Pancreas (tissue), 10 donors: Measurements from ENCODE around the gene GLIS2. TPM values are rescaled to one million over a fixed set of nuclear protein-coding genes. Genes with fewer than 3 reads are reported as not detected.
A peak's percentile ranks its signal among the peaks of the same experiment; 100 is the strongest.

Source experiments
- ATAC-seq, 4 donors: fragments of 200-7000 bp; cut with Tn5 transposase; one replicate each; pipeline versions ENCODE4 v1.8.0 to v1.9.1; 2020; ENCODE audit warnings: mild to moderate bottlenecking in 4 of 4, moderate library complexity in 4 of 4
- DNase-seq, 6 donors: peaks; one replicate each; pipeline ENCODE4 v3.0.0-alpha.2; 2020
- FAIRE-seq: peaks from 2 replicates; lab custom pipeline; 2012; peaks lifted over from hg19 to GRCh38; lab: Jason Lieb, UNC
- H3K27ac ChIP-seq, 4 donors: fragments of 200-600 bp; sonication (generic); 1 replicate in 3 of 4; 2 replicates in 1 of 4; pipeline versions ENCODE4 v1.5.0 to v1.8.0; 2020
- H3K27me3 ChIP-seq, 4 donors: fragments of 200-600 bp; one replicate each; pipeline ENCODE4 v1.8.0; 2021
- H3K36me3 ChIP-seq, 3 donors: fragments of 200-600 bp; sonication (generic) in 1 of 3; one replicate each; pipeline versions ENCODE4 v1.5.0 to v1.8.0; 2020 to 2021
- H3K4me1 ChIP-seq, 3 donors: fragments of 200-600 bp; one replicate each; pipeline ENCODE4 v1.8.0; 2021
- H3K4me3 ChIP-seq, 4 donors: fragments of 200-600 bp; sonication (generic) in 2 of 4; one replicate each; pipeline versions ENCODE4 v1.5.0 to v1.8.0; 2020 to 2021
- H3K9me3 ChIP-seq, 4 donors: fragments of 200-600 bp; one replicate each; pipeline ENCODE4 v1.8.0; 2021
- CTCF ChIP-seq, 4 donors: fragments of 200-600 bp; sonication (generic) in 3 of 4; IDR thresholded peaks; one replicate each; pipeline versions ENCODE4 v1.5.0 to v1.8.0; 2021; ENCODE audit warnings: antibody characterized with exemption in 4 of 4
- WGBS, 2 donors: extraction: QIAGEN DNeasy Blood & Tissue Kit; methylation state at CpG; one replicate each; pipeline ENCODE4 v1.1.7; 2013; 5-methylcytosine and 5-hydroxymethylcytosine counted together
- intact Hi-C, 3 donors: fragments of 100-400 bp; cut with DNase I; formaldehyde crosslinking; loops; one replicate each; pipeline versions ENCODE4 v1.11.1 to v1.14.2; 2022
- polyA plus RNA-seq, 2 donors: library from polyadenylated mRNA; stranded (reverse); fragments of 200-250 nt; gene quantifications; one replicate each; pipeline ENCODE4 v1.2.3, GENCODE V29; 2013
- total RNA-seq, 6 donors: library from RNA; stranded (reverse); fragmentation: NEBNext Ultra II Directional in 4 of 6; extraction: Animal tissue kit (Norgen Biotek cat#: 25700) in 4 of 6; gene quantifications; one replicate each; pipeline versions ENCODE4 v1.2.1 to v1.2.4, GENCODE V29; 2021 to 2023
- donor health status: healthy with polysubstance abuse.
- donor health status: DM: no; HTN: no; CAD: no; lungs with moderate emphysema.
- donor health status: DM: no; HTN: no; CAD: no.
- donor health status: control.
- donor health status: control.
- donor health status: Bipolar disorder and iron deficiency.
- donor health status: DM: yes; HTN: yes; CAD: no.
- donor health status: DM: no; HTN: no; CAD: no.
- donor health status: DM: no; HTN: no; CAD: no.
- donor health status: DM: yes; HTN: yes; CAD: no.

GLIS2 gene
- total and polyA plus RNA-seq, 8 donors, result 5.5 to 15.1 (median 10.9) TPM

- no peak for FAIRE-seq
- no peak for ATAC-seq
- H3K4me1 ChIP-seq, result peaks cover 12 to 25% (median 22%) of the 10 kb centered on the region in 3 donors
- no peak for DNase-seq
- no peak overlapping the region for H3K4me3 ChIP-seq
- TF ChIP-seq CTCF (IDR thresholded peaks at IDR 0.05), result no peak
- H3K36me3 ChIP-seq, result no peaks in the 10 kb centered on the region
- peak overlapping the region; percentile 11 to 38 (median 28) for H3K27ac ChIP-seq
- no peaks in the 10 kb centered on the region for H3K9me3 ChIP-seq
- 73 to 81% methylated on average over 5 of the region's 5 CpGs for WGBS, 2 donors
- no peaks in the 10 kb centered on the region for H3K27me3 ChIP-seq
- intact Hi-C loops, result no loop called here
Measured at GRCh38 chr16:4318967-4319366, 3.1 kb downstream of the GLIS2 start.

GRCh38 chr16:4319454-4320421 lies 3.9 kb downstream of the GLIS2 start:
- Histone ChIP-seq H3K4me1 (peaks cover 17 to 30% (median 28%) of the 10 kb centered on the region in 3 donors), H3K4me3 (no peak overlapping the region), H3K36me3 (no peaks in the 10 kb centered on the region), H3K9me3 (no peaks in the 10 kb centered on the region), H3K27me3 (no peaks in the 10 kb centered on the region), H3K27ac (peak overlapping the region in 3 of 4 donors; percentile 6 to 35 (median 13))
- no peak for FAIRE-seq
- intact Hi-C loops, result no loop called here
- DNase-seq, result peak in 4 of 6 donors; percentile 17 to 75 (median 42)
- ATAC-seq, result no peak
- no peak for TF ChIP-seq CTCF (IDR thresholded peaks at IDR 0.05)
- 73 to 78% methylated on average over 27 to 37 of the region's 37 CpGs for WGBS, 2 donors

- TF ChIP-seq CTCF (IDR thresholded peaks at IDR 0.05), result no peak
- intact Hi-C loops, result no loop called here
- Histone ChIP-seq H3K36me3 (no peaks in the 10 kb centered on the region), H3K27ac (peak overlapping the region in 1 of 4 donors; percentile 13), H3K4me1 (peaks cover 17 to 33% (median 32%) of the 10 kb centered on the region in 3 donors), H3K27me3 (no peaks in the 10 kb centered on the region), H3K9me3 (no peaks in the 10 kb centered on the region), H3K4me3 (no peak overlapping the region)
- WGBS, 2 donors, result 59 to 68% methylated on average over 16 of the region's 16 CpGs
- DNase-seq (peak in 2 of 6 donors; percentile 12 to 14), ATAC-seq (no peak), FAIRE-seq (no peak)
Measured at GRCh38 chr16:4320571-4321137, 4.8 kb downstream of the GLIS2 start.

GRCh38 chr16:4321286-4322120 lies 5.6 kb downstream of the GLIS2 start:
- WGBS, 2 donors, result 62% methylated on average over 19 of the region's 19 CpGs
- no peaks in the 10 kb centered on the region for H3K36me3 ChIP-seq
- peak overlapping the region in 1 of 4 donors; percentile 4 for H3K27ac ChIP-seq
- ATAC-seq (no peak), FAIRE-seq (no peak), DNase-seq (peak in 4 of 6 donors; percentile 9 to 66 (median 42))
- no peak overlapping the region for H3K4me3 ChIP-seq
- H3K4me1 ChIP-seq, result peaks cover 17 to 33% (median 32%) of the 10 kb centered on the region in 3 donors
- H3K27me3 ChIP-seq, result no peaks in the 10 kb centered on the region
- H3K9me3 ChIP-seq, result no peaks in the 10 kb centered on the region
- intact Hi-C loops, result no loop called here
- no peak for TF ChIP-seq CTCF (IDR thresholded peaks at IDR 0.05)
